ENCODE measurements around the gene ANKS1B. TPM values are rescaled to one million over a fixed set of nuclear protein-coding genes. Genes with fewer than 3 reads are reported as not detected.
"Not testable (repeated sequence)": the region's sequence is repeated elsewhere in the genome, so short reads cannot be mapped to it uniquely, and the experiment has no call there.

ANKS1B gene
- total RNA-seq (2014; rRNA removed; shearing (Covaris generic)) = not detected in 2 replicates

- in situ Hi-C loops (cut with HindIII; ENCODE audit: low sequenced_read_pairs) = no loop called here
- DNase-seq (ENCODE audit: low spot score) = peak; percentile 71
These were observed at the start of gene ANKS1B for GRCh38 chr12:99984271-99985128. ANKS1B (minus strand) TSS chr12:99984936; CDS start chr12:99984237, 699 bp downstream.

- no peak for DNase-seq (ENCODE audit: low spot score)
- in situ Hi-C loops (cut with HindIII; ENCODE audit: low sequenced_read_pairs) = no loop called here
These were observed 47.1 kb upstream of the ANKS1B start for GRCh38 chr12:100031836-100032235.

- in situ Hi-C loops (cut with HindIII; ENCODE audit: low sequenced_read_pairs) = no loop called here
- no peak for DNase-seq (ENCODE audit: low spot score)
These were observed 42.9 kb upstream of the ANKS1B start for GRCh38 chr12:100027671-100028070.

DNA sequence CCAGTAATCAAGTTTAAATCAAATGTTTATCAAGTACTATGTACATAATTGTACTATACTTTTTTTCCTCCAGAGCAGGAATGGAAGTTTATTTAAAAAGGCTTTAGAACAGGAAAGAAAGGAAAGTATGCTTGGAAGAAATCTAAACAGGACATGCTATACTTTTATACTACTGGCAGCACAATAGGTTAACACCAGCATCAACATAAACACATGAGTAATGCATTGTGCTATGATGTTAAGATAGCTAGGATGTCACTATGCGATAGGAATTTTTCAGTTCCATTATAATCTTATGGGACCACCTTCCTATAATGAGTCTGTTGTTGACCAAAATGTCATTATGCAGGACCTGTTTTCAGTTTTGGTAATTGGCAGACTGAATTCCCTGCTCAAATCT lies 41.5 kb upstream of the ANKS1B start:
- in situ Hi-C loops (cut with HindIII; ENCODE audit: low sequenced_read_pairs) = no loop called here
- no peak for DNase-seq (ENCODE audit: low spot score)

- in situ Hi-C loops (cut with HindIII; ENCODE audit: low sequenced_read_pairs) = no loop called here
These were observed 40.3 kb upstream of the ANKS1B start for GRCh38 chr12:100024974-100025555.

GRCh38 chr12:100020370-100020769 lies 35.6 kb upstream of the ANKS1B start:
- in situ Hi-C loops (cut with HindIII; ENCODE audit: low sequenced_read_pairs) = no loop called here
- no peak for DNase-seq (ENCODE audit: low spot score)

More at GRCh38 chr12:100024974-100025555, 40.3 kb upstream of the ANKS1B start:
- DNase-seq (ENCODE audit: low spot score) = no peak

DNA sequence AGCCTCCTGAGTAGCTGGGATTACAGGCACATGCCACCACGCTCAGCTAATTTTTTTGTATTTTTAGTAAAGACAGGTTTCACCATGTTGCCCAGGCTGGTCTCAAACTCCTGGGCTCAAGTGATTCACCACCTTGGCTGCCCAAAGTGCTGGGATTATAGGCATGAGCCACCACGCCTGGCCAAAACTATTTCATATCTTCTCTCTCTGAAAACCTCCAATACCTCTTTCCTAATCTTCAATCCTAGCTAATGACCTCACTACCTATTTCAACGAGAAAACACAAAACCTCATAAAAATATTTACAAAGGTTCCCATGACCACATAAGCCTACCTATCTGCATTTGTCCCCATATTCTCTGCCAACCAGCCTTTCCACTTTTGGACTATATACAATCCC lies 32.3 kb upstream of the ANKS1B start:
- DNase-seq (ENCODE audit: low spot score) = no peak
- in situ Hi-C loops (cut with HindIII; ENCODE audit: low sequenced_read_pairs) = no loop called here

DNA sequence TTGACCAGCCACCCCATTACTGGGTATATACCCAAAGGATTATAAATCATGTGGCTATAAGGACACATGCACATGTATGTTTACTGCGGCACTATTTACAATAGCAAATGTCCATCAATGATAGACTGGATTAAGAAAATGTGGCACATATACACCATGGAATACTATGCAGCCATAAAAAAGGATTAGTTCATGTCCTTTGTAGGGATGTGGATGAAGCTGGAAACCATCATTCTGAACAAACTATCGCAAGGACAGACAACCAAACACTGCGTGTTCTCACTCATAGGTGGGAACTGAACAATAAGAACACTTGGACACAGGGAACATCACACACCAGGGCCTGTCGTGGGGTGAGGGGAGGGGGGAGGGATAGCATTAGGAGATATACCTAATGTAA lies 31.6 kb upstream of the ANKS1B start:
- in situ Hi-C loops (cut with HindIII; ENCODE audit: low sequenced_read_pairs); DNase-seq (ENCODE audit: low spot score): not testable (repeated sequence)

- in situ Hi-C loops (cut with HindIII; ENCODE audit: low sequenced_read_pairs) = not testable (repeated sequence)
These were observed 21.1 kb upstream of the ANKS1B start for GRCh38 chr12:100005846-100006245.

GRCh38 chr12:99997806-99998205 lies 13.1 kb upstream of the ANKS1B start:
- in situ Hi-C loops (cut with HindIII; ENCODE audit: low sequenced_read_pairs) = no loop called here
- no peak for DNase-seq (ENCODE audit: low spot score)

More at GRCh38 chr12:100005846-100006245, 21.1 kb upstream of the ANKS1B start:
- DNase-seq (ENCODE audit: low spot score) = not testable (repeated sequence)

DNA sequence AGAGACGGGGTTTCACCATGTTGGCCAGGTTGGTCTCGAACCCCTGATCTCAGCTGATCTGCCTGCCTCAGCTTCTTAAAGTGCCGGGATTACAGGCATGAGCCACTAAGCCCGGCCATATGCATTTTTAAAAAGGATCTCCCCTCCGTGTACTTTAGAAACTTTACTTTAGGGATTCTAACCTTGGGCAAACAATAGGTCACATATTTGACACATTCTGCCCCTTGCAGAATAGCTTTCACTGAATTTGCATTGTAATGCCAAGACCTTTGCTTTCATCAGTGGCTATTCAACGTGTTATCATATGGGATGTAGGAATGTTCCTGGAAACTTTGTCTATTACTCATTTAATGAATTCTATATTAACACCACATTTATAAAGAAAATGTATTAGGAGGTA lies 11.4 kb upstream of the ANKS1B start:
- no peak for DNase-seq (ENCODE audit: low spot score)
- in situ Hi-C loops (cut with HindIII; ENCODE audit: low sequenced_read_pairs) = no loop called here

DNA sequence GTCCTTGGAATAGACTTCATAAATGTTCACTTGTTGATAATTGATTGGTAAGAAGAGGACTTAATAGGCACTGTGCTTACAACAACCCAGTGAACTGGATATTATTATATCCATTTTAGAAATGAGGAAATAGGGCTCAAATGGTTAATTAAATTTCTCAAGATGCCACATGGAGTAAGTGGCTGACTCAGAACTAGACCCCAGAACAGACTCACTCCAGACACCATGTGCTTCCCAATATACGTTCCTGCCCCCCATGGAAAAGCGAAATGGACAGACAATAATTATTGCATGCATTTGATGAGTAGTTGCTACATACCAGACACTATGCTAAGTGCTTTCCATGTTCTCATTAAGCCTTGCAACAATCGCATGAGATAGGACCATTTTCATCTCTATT lies 895 bp upstream of the ANKS1B start:
- peak; percentile 36 for DNase-seq (ENCODE audit: low spot score)
- in situ Hi-C loops (cut with HindIII; ENCODE audit: low sequenced_read_pairs) = no loop called here

GRCh38 chr12:99985129-99985570 lies 414 bp upstream of the ANKS1B start:
- DNase-seq (ENCODE audit: low spot score) = peak; percentile 79
- in situ Hi-C loops (cut with HindIII; ENCODE audit: low sequenced_read_pairs) = no loop called here

DNA sequence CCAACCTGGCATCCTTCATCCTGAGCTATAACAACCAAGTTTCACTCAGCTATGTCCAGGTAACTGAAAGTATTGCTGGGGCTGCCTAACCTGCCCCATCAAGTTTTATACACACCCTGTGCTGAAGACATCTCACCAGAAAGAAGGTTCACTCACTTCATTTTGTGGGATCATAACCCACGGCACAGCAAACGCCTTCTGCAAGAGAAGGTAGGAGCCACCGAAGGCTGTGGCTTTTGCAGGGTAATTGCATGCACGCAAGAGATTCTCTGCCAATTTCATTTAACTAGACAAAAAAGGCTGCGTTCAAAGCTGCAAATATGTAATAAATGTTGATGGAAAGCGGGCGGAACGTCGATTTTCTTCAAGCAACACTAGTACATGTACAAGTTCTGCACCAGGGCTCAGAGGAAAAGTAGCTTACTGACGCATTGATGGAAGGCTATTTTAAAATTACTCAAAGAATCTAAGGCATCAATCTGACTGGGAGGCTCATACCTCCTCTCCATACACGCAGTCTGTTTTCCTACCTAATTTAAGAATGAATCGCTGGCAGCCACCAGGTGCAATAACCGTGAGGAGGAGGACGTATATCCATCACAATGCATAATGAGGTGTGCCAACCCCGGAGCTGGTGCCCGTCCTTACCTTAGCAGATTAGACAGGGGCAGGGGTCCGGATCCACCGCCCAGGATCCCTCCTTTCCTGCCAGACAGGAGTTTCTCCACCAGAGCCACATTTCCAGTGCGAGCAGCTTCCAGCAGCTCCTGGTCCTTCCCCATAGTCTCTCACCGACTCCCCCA lies 1.1 kb downstream of the ANKS1B start:
- in situ Hi-C loops (cut with HindIII; ENCODE audit: low sequenced_read_pairs) = no loop called here
- peak; percentile 76 for DNase-seq (ENCODE audit: low spot score)

DNA sequence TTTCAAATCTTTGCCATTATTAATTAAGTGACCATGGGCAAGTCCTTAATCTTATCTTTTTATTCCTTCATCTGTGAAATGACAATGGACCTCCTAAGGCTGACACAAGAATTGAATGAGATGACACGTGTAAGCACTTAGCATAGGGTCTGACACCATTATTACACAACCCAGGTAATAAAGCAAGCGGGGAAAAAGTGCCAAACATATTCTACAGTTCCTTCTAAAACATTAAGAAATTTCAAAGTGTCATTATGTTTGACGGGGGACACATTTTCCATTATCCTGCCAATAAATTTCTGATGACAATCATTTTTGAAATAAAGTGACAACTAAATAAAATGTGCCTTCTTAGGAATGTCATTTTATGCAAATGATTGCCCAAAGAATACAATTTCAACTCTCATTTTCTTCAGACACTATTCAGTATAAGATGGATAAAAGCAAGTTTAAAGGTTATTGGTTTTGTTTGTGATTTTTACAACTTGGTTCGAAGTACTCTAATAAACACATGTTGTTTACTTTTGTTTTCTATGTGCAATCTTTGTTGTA lies 3.0 kb downstream of the ANKS1B start:
- in situ Hi-C loops (cut with HindIII; ENCODE audit: low sequenced_read_pairs) = no loop called here

GRCh38 chr12:99979471-99979870 lies 5.3 kb downstream of the ANKS1B start:
- in situ Hi-C loops (cut with HindIII; ENCODE audit: low sequenced_read_pairs) = no loop called here
- DNase-seq (ENCODE audit: low spot score) = peak; percentile 55

More for the DNA sequence above, 3.0 kb downstream of the ANKS1B start:
- DNase-seq (ENCODE audit: low spot score) = peak; percentile 60

DNA sequence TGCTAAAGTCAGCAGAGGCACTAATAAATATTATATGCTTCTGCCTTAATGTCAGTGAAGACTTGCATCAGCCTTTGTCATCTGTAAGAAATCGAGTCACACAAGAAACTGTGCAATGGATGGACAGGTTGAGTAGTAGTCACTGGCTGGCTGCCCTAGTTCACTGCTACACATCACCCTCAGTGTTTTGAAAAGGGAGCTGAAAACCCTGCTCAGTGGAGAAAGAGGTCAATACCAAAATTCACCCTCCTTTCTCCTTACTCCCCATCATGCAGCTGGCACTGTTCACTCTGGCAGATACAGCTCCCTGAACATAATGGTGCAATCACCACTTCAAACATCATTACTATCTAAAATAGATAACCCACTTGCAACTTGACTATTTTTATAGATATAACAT lies 6.6 kb downstream of the ANKS1B start:
- peak; percentile 81 for DNase-seq (ENCODE audit: low spot score)
- in situ Hi-C loops (cut with HindIII; ENCODE audit: low sequenced_read_pairs) = no loop called here

- in situ Hi-C loops (cut with HindIII; ENCODE audit: low sequenced_read_pairs) = no loop called here
- peak; percentile 77 for DNase-seq (ENCODE audit: low spot score)
These were observed 7.2 kb downstream of the ANKS1B start for GRCh38 chr12:99977550-99977949.

GRCh38 chr12:99976762-99977161 lies 8.0 kb downstream of the ANKS1B start:
- in situ Hi-C loops (cut with HindIII; ENCODE audit: low sequenced_read_pairs) = no loop called here
- no peak for DNase-seq (ENCODE audit: low spot score)
